IMR-90 (cell line): ENCODE results near the gene PALLD. TPM values are rescaled to one million over a fixed set of nuclear protein-coding genes. Genes with fewer than 3 reads are reported as not detected.

Experiments used
- ATAC-seq: fragments of 200-7000 bp; cut with Tn5 transposase; 2 replicates; pipeline ENCODE4 v1.9.1; 2020; ENCODE audit warnings: low read depth, mild to moderate bottlenecking, moderate library complexity
- BruUV-seq: library from RNA; stranded (reverse); fragments of 400-500 nt; replicated peaks from 2 replicates; lab custom pipeline; 2021; lab: Mats Ljungman, UMichigan
- CTCF ChIA-PET: fragments of 300-600 bp; formaldehyde crosslinking; extraction: SDS; loops from one replicate; lab custom pipeline; 2021; ENCODE audit warnings: antibody characterized with exemption; lab: Yijun Ruan, JAX
- POLR2A ChIA-PET: fragments of 300-600 bp; sonication (Branson Sonifier 250); formaldehyde crosslinking; loops from one replicate; lab custom pipeline; 2022; ENCODE audit warnings: antibody characterized with exemption; ENCODE audit not compliant: unreplicated experiment; lab: Charles Lee
- DNase-seq: peaks from one replicate; pipeline ENCODE4 v3.0.0; 2013
- H2AFZ ChIP-seq: replicated peaks from 2 replicates; pipeline ENCODE3; 2013; ENCODE audit warnings: low read length, mild to moderate bottlenecking; ENCODE audit not compliant: poor library complexity
- H2AK5ac ChIP-seq: 2 replicates; pipeline ENCODE4 v1.6.1; 2013; ENCODE audit warnings: low read depth, low read length, inconsistent platforms
- H2AK9ac ChIP-seq: replicated peaks from 2 replicates; pipeline ENCODE3; 2013; ENCODE audit warnings: mild to moderate bottlenecking, low read depth, low read length, moderate library complexity; ENCODE audit not compliant: poor library complexity
- H2BK120ac ChIP-seq: 2 replicates; pipeline ENCODE4 v1.6.1; 2013; ENCODE audit warnings: low read depth, low read length, inconsistent platforms
- H2BK15ac ChIP-seq: 3 replicates; pipeline ENCODE4 v1.6.1; 2013; ENCODE audit warnings: low read depth, low read length, inconsistent platforms
- H2BK20ac ChIP-seq: 2 replicates; pipeline ENCODE4 v1.6.1; 2013; ENCODE audit warnings: low read depth, mild to moderate bottlenecking, inconsistent platforms, low read length, moderate library complexity
- H2BK5ac ChIP-seq: 2 replicates; pipeline ENCODE4 v1.6.1; 2013; ENCODE audit warnings: mild to moderate bottlenecking, low read depth, low read length, inconsistent platforms; ENCODE audit not compliant: poor library complexity, severe bottlenecking
- H3K14ac ChIP-seq: replicated peaks from 2 replicates; pipeline ENCODE4 v1.6.1; 2013; ENCODE audit warnings: low read depth, low read length, inconsistent platforms
- H3K18ac ChIP-seq: 2 replicates; pipeline ENCODE4 v1.6.1; 2013; ENCODE audit warnings: low read depth, low read length, control low read depth
- H3K23ac ChIP-seq: 2 replicates; pipeline ENCODE4 v1.6.1; 2013; ENCODE audit warnings: low read depth, low read length, inconsistent platforms
- H3K27ac ChIP-seq: 2 replicates; pipeline ENCODE4 v1.5.1; 2013; ENCODE audit warnings: mild to moderate bottlenecking, control low read depth, low read length; ENCODE audit not compliant: insufficient read depth
- H3K27me3 ChIP-seq: 2 replicates; pipeline ENCODE4 v1.6.1; 2013; ENCODE audit warnings: low read length; ENCODE audit not compliant: control insufficient read depth, insufficient read depth
- H3K36me3 ChIP-seq: 2 replicates; pipeline ENCODE4 v1.6.1; 2013; ENCODE audit warnings: low read length, mixed read lengths; ENCODE audit not compliant: control insufficient read depth, insufficient read depth
- H3K4ac ChIP-seq: 2 replicates; pipeline ENCODE4 v1.6.1; 2013; ENCODE audit warnings: low read depth, low read length, inconsistent platforms
- H3K4me1 ChIP-seq: 2 replicates; pipeline ENCODE4 v1.6.1; 2013; ENCODE audit warnings: low read length, mixed read lengths; ENCODE audit not compliant: control insufficient read depth, insufficient read depth
- H3K4me2 ChIP-seq: 2 replicates; pipeline ENCODE4 v1.6.1; 2013; ENCODE audit warnings: low read depth, mild to moderate bottlenecking, control low read depth, low read length, moderate library complexity
- H3K4me3 ChIP-seq: 2 replicates; pipeline ENCODE4 v1.5.1; 2013; ENCODE audit warnings: low read depth, mild to moderate bottlenecking, control low read depth, low read length, moderate library complexity; ENCODE audit not compliant: insufficient read depth
- H3K56ac ChIP-seq: 2 replicates; pipeline ENCODE4 v1.6.1; 2013; ENCODE audit warnings: low read length, inconsistent platforms; ENCODE audit not compliant: insufficient read depth; ENCODE audit errors: extremely low read depth
- H3K79me1 ChIP-seq, 2 experiments: 2 replicates each; pipeline ENCODE4 v1.6.1; 2013; ENCODE audit warnings: low read length in 2 of 2, inconsistent platforms in 1 of 2, low read depth in 1 of 2
- H3K9ac ChIP-seq: 2 replicates; pipeline ENCODE4 v1.6.1; 2013; ENCODE audit warnings: low read depth, low read length, control low read depth
- H3K9me1 ChIP-seq: 2 replicates; pipeline ENCODE4 v1.6.1; 2013; ENCODE audit warnings: low read length, inconsistent platforms; ENCODE audit not compliant: insufficient read depth
- H3K9me3 ChIP-seq: 2 replicates; pipeline ENCODE4 v1.6.1; 2013; ENCODE audit warnings: low read length; ENCODE audit not compliant: control insufficient read depth, insufficient read depth
- H4K20me1 ChIP-seq: 2 replicates; pipeline ENCODE4 v1.6.1; 2013; ENCODE audit warnings: low read length, inconsistent platforms; ENCODE audit not compliant: insufficient read depth
- H4K5ac ChIP-seq: 2 replicates; pipeline ENCODE4 v1.6.1; 2013; ENCODE audit warnings: mild to moderate bottlenecking, low read depth, low read length, control low read depth
- H4K8ac ChIP-seq, 2 experiments: 2 replicates each; pipeline ENCODE4 v1.6.1; 2013; ENCODE audit warnings: low read depth in 2 of 2, low read length in 2 of 2, control low read depth in 1 of 2, inconsistent platforms in 1 of 2
- H4K91ac ChIP-seq: 2 replicates; pipeline ENCODE4 v1.6.1; 2013; ENCODE audit warnings: low read depth, low read length, inconsistent platforms; ENCODE audit not compliant: insufficient read depth
- CEBPB ChIP-seq: IDR thresholded peaks from 2 replicates; pipeline ENCODE4 v1.6.1; 2012; ENCODE audit warnings: low read depth, low read length, improper control_type of control experiment
- CHD1 ChIP-seq: IDR thresholded peaks from 2 replicates; pipeline ENCODE4 v1.6.1; 2012; ENCODE audit warnings: low read depth, low read length, improper control_type of control experiment
- CTCF ChIP-seq: conservative IDR thresholded peaks from 2 replicates; pipeline ENCODE4 v1.5.1; 2012; ENCODE audit warnings: mild to moderate bottlenecking, low read depth, low read length, improper control_type of control experiment
- MAFK ChIP-seq: IDR thresholded peaks from 2 replicates; pipeline ENCODE4 v1.6.1; 2012; ENCODE audit warnings: low read depth, low read length, improper control_type of control experiment
- MAZ ChIP-seq: IDR thresholded peaks from 2 replicates; pipeline ENCODE4 v1.6.1; 2012; ENCODE audit warnings: low read depth, mild to moderate bottlenecking, low read length, improper control_type of control experiment, moderate library complexity, borderline replicate concordance
- NFE2L2 ChIP-seq: fragments of 150-350 bp; IDR thresholded peaks from 2 replicates; pipeline ENCODE4 v1.6.1; 2016; ENCODE audit warnings: low read depth, mild to moderate bottlenecking, low read length
- RAD21 ChIP-seq: IDR thresholded peaks from 2 replicates; pipeline ENCODE4 v1.6.1; 2012; ENCODE audit warnings: low read length, improper control_type of control experiment
- RCOR1 ChIP-seq: IDR thresholded peaks from 2 replicates; pipeline ENCODE4 v1.6.1; 2012; ENCODE audit warnings: mild to moderate bottlenecking, low read length, improper control_type of control experiment; ENCODE audit not compliant: insufficient replicate concordance
- RFX5 ChIP-seq: IDR thresholded peaks from 2 replicates; pipeline ENCODE4 v1.8.0; 2012; ENCODE audit warnings: low read depth, mild to moderate bottlenecking, low read length, moderate library complexity
- SMC3 ChIP-seq: fragments of 150-350 bp; IDR thresholded peaks from 2 replicates; pipeline ENCODE4 v1.6.1; 2016; ENCODE audit warnings: low read depth, mild to moderate bottlenecking, antibody characterized with exemption, low read length, moderate library complexity
- USF2 ChIP-seq: fragments of 150-350 bp; IDR thresholded peaks from 2 replicates; pipeline ENCODE4 v1.6.1; 2017; ENCODE audit warnings: mild to moderate bottlenecking, antibody characterized with exemption, low read length, low read depth
- WGBS, 2 experiments: methylation state at CpG; one replicate each; pipeline versions ENCODE4 v1.1.5 to v1.1.7; 2013; ENCODE audit warnings: missing lambda C conversion rate in 2 of 2; ENCODE audit not compliant: insufficient read length in 1 of 2; ENCODE audit errors: extremely low coverage in 2 of 2; 5-methylcytosine and 5-hydroxymethylcytosine counted together
- dilution Hi-C: fragments of 300-500 bp; cut with HindIII; formaldehyde crosslinking; loops from one replicate; pipeline ENCODE4 v1.14.3; 2018; ENCODE audit warnings: low sequenced_read_pairs; ENCODE audit not compliant: unreplicated experiment
- in situ Hi-C: fragments of 300-500 bp; cut with MboI; formaldehyde crosslinking; loops from 3 replicates; pipeline ENCODE4 v1.14.3; 2019; ENCODE audit warnings: low sequenced_read_pairs, inconsistent platforms, mixed read lengths
- intact Hi-C: fragments of 100-400 bp; cut with micrococcal nuclease; formaldehyde crosslinking; loops from 2 replicates; pipeline ENCODE4 v1.10.0; 2022
- polyA plus RNA-seq, 3 experiments: library from polyadenylated mRNA; depleted of rRNA; stranded (reverse); fragments of >200 nt; gene quantifications; 2 replicates each; pipeline ENCODE4 v1.2.3, GENCODE V29; 2012; ENCODE audit warnings: low replicate concordance in 1 of 3
- total RNA-seq: library from RNA; depleted of rRNA; stranded (reverse); fragments of >200 nt; gene quantifications from 2 replicates; pipeline ENCODE4 v1.2.3, GENCODE V29; 2012
- TF ChIP-seq, protein P1 (sequence below): fragments of 150-350 bp; IDR thresholded peaks from 2 replicates; pipeline ENCODE4 v1.6.1; 2016; ENCODE audit warnings: low read depth, mild to moderate bottlenecking, low read length, moderate library complexity, borderline replicate concordance

The PALLD gene
- total and polyA plus RNA-seq, 2 of the 4 experiments (the other 2 are of a cell fraction) = 91.0 to 91.9 TPM

- H2BK15ac ChIP-seq = 0 out of 3 replicates have a peak overlapping the region, but pooled peaks have one; percentile 1
- H3K9me1 ChIP-seq = peaks cover 13% of the 10 kb centered on the region
- H2BK120ac ChIP-seq = peak overlapping the region; percentile 67
- peak overlapping the region; percentile 65 for H2BK5ac ChIP-seq
- H3K36me3 ChIP-seq = peaks cover 26% of the 10 kb centered on the region
- H3K14ac ChIP-seq = peak overlapping the region; percentile 60; the same call in 1 of the 2 replicates
- intact Hi-C loops = no loop called here
- no peak overlapping the region for H2AFZ ChIP-seq
- peak overlapping the region in 1 of 2 experiments; percentile 44; a peak in 1 of 4 replicates for H4K8ac ChIP-seq
- no peak overlapping the region for H3K9ac ChIP-seq
- H2BK20ac ChIP-seq = peak overlapping the region; percentile 54
- in situ Hi-C loops = no loop called here
- POLR2A ChIA-PET = no interaction called here
- peaks cover 9% of the 10 kb centered on the region for H4K20me1 ChIP-seq
- WGBS, 2 experiments = 20% methylated on average over 1 of the region's 6 CpGs; no CpG with 5 or more reads in 1 of the 2 experiments
- CTCF ChIA-PET = interaction anchor here (1.2 kb wide), 1 partner anchor 295 kb away, joined by 3 read pairs; no protein-coding TSS in a partner anchor
- peak overlapping the region; percentile 3; the same call in 1 of the 2 replicates for H3K56ac ChIP-seq
- no peak overlapping the region for H2AK9ac ChIP-seq
- dilution Hi-C loops = no loop called here
- DNase-seq (peak; percentile 56), ATAC-seq (no peak)
- TF ChIP-seq USF2 = no peak
- TF ChIP-seq RFX5 = no peak
- no peak for TF ChIP-seq RAD21
- TF ChIP-seq NFE2L2 = no peak
- no peak for TF ChIP-seq CEBPB
- TF ChIP-seq RCOR1 = no peak
- no peak for TF ChIP-seq SMC3
- TF ChIP-seq MAZ = no peak
- TF ChIP-seq, protein P1, sequence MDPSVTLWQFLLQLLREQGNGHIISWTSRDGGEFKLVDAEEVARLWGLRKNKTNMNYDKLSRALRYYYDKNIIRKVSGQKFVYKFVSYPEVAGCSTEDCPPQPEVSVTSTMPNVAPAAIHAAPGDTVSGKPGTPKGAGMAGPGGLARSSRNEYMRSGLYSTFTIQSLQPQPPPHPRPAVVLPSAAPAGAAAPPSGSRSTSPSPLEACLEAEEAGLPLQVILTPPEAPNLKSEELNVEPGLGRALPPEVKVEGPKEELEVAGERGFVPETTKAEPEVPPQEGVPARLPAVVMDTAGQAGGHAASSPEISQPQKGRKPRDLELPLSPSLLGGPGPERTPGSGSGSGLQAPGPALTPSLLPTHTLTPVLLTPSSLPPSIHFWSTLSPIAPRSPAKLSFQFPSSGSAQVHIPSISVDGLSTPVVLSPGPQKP = no peak
- no peak for TF ChIP-seq CTCF
- TF ChIP-seq MAFK = no peak
- TF ChIP-seq CHD1 = no peak
- H3K23ac ChIP-seq = peak overlapping the region; percentile 40; the same call in 1 of the 2 replicates
- H3K27me3 ChIP-seq = no peaks in the 10 kb centered on the region
- H3K9me3 ChIP-seq = peaks cover 4% of the 10 kb centered on the region
- H3K79me1 ChIP-seq = peaks cover 45 to 72% of the 10 kb centered on the region in 2 experiments
- peak overlapping the region; percentile 46; the same call in 1 of the 2 replicates for H3K27ac ChIP-seq
- H3K4me1 ChIP-seq = peaks cover 32% of the 10 kb centered on the region
- H3K4ac ChIP-seq = peak overlapping the region; percentile 52; the same call in 1 of the 2 replicates
- no peak overlapping the region for H4K91ac ChIP-seq
- peak overlapping the region; percentile 36; the same call in 1 of the 2 replicates for H2AK5ac ChIP-seq
- H3K18ac ChIP-seq = peak overlapping the region; percentile 65
- no peak overlapping the region for H4K5ac ChIP-seq
- H3K4me3 ChIP-seq = no peak overlapping the region
- no TSS peak for BruUV-seq
- H3K4me2 ChIP-seq = peak overlapping the region; percentile 36; the same call in 1 of the 2 replicates
These were observed 383.3 kb downstream of the PALLD start for GRCh38 chr4:168880072-168880675.
